Fibroblast of lung (primary cell): ENCODE results near the gene AWAT2.

Experiments used
- EZH2 ChIP-seq: IDR thresholded peaks from 2 replicates; pipeline ENCODE4 v1.5.1; 2012; ENCODE audit warnings: low read length, control low read depth, mild to moderate bottlenecking; ENCODE audit errors: missing control alignments
- TF ChIP-seq, protein P1 (sequence below), 2 donors: IDR thresholded peaks in 1 of 2; conservative IDR thresholded peaks in 1 of 2; 1 replicate in 1 of 2; 2 replicates in 1 of 2; pipeline ENCODE4 v1.5.1; 2011 to 2012; ENCODE audit warnings: low read length in 2 of 2, control low read depth in 1 of 2, inconsistent platforms in 1 of 2, low read depth in 1 of 2, mild to moderate bottlenecking in 1 of 2

DNA sequence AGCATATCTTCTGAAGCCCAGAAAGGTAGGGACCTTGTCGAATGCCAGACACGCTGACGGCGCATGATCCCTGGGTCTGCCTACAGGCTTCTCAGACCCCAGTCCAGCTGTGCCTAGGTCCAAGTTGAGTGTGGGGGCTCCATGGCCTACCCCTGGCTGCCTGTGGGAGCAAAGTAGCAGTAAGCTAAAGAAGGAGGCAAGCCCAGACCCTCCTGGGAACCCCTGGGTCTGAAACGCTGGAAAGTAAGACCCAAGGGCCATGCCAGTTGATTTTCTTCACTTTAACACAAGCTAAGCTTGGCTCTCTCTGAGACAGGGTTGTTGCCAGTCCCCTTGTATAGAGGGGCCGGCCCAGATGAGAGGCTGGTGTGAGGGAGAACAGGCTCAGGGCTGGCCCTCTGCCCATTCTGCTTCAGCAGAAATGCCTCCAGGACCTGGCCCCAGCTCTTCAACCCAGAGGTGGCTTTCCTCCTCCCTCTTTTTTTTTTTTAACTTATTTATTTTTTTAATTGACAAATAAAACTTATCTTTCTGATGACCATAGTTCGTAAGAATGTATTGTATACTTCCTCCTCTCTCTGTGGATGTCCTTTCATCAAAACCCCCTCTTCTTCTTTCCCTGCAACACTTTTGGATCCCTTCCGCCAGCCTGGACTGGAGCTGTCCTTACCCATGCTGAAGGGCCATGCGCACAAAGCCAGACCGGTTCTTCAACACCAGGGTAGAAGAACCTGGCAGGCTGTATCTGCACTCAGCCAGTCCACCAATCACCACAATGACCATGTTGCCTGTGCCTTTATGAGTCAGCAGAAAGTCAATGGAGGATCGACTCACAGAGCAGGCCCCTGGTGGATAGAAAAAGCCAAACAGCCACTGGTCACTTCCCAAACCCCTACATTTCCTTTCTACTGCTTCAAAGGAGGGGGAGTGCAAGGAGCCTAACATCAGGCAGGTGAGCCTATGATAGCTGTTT is 7.1 kb downstream of the AWAT2 start:
- no peak for TF ChIP-seq EZH2
- TF ChIP-seq, protein P1, sequence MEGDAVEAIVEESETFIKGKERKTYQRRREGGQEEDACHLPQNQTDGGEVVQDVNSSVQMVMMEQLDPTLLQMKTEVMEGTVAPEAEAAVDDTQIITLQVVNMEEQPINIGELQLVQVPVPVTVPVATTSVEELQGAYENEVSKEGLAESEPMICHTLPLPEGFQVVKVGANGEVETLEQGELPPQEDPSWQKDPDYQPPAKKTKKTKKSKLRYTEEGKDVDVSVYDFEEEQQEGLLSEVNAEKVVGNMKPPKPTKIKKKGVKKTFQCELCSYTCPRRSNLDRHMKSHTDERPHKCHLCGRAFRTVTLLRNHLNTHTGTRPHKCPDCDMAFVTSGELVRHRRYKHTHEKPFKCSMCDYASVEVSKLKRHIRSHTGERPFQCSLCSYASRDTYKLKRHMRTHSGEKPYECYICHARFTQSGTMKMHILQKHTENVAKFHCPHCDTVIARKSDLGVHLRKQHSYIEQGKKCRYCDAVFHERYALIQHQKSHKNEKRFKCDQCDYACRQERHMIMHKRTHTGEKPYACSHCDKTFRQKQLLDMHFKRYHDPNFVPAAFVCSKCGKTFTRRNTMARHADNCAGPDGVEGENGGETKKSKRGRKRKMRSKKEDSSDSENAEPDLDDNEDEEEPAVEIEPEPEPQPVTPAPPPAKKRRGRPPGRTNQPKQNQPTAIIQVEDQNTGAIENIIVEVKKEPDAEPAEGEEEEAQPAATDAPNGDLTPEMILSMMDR (conservative IDR thresholded peaks at IDR 0.05 in 1 of 2, IDR thresholded peaks at IDR 0.05 in 1 of 2; ENCODE audit: low read depth in 1 of 2, low read length in 2 of 2): no peak
